Hepatocyte (in vitro differentiated cells): ENCODE results near the gene NXPH4. TPM values are rescaled to one million over a fixed set of nuclear protein-coding genes. Genes with fewer than 3 reads are reported as not detected.

ENCODE experiments used
- DNase-seq: peaks from one replicate; pipeline ENCODE4 v3.0.0-alpha.2; 2016; ENCODE audit warnings: low spot score
- H2AFZ ChIP-seq: fragments of 200-600 bp; sonication (generic); 2 replicates; pipeline ENCODE4 v1.6.0; 2016; ENCODE audit warnings: antibody characterized with exemption, mild to moderate bottlenecking
- H3K27ac ChIP-seq: fragments of 200-600 bp; sonication (generic); 2 replicates; pipeline ENCODE4 v1.5.1; 2016; ENCODE audit warnings: mild to moderate bottlenecking
- H3K27me3 ChIP-seq: fragments of 200-600 bp; sonication (generic); 2 replicates; pipeline ENCODE4 v1.6.1; 2016
- H3K36me3 ChIP-seq: fragments of 200-600 bp; sonication (generic); replicated peaks from 2 replicates; pipeline ENCODE4 v1.5.1; 2016; ENCODE audit warnings: low read depth; ENCODE audit not compliant: insufficient read depth
- H3K4me1 ChIP-seq: fragments of 200-600 bp; sonication (generic); 2 replicates; pipeline ENCODE4 v1.5.1; 2016; ENCODE audit warnings: mild to moderate bottlenecking, moderate library complexity; ENCODE audit not compliant: insufficient read depth
- H3K4me2 ChIP-seq: fragments of 200-600 bp; sonication (generic); 2 replicates; pipeline ENCODE4 v1.6.0; 2016
- H3K4me3 ChIP-seq: fragments of 200-600 bp; sonication (generic); 2 replicates; pipeline ENCODE4 v1.5.1; 2016; ENCODE audit warnings: mild to moderate bottlenecking
- H3K79me2 ChIP-seq: fragments of 200-600 bp; sonication (generic); 2 replicates; pipeline ENCODE4 v1.6.0; 2017; ENCODE audit warnings: mild to moderate bottlenecking
- H3K9me2 ChIP-seq: fragments of 200-600 bp; sonication (generic); replicated peaks from 2 replicates; pipeline ENCODE4 v1.6.0; 2017; ENCODE audit warnings: mild to moderate bottlenecking; ENCODE audit not compliant: insufficient read depth
- H3K9me3 ChIP-seq: fragments of 200-600 bp; sonication (generic); 2 replicates; pipeline ENCODE4 v1.5.1; 2016; ENCODE audit warnings: low read depth, mild to moderate bottlenecking
- H4K20me1 ChIP-seq: fragments of 200-600 bp; sonication (generic); 2 replicates; pipeline ENCODE4 v1.6.0; 2016; ENCODE audit warnings: mild to moderate bottlenecking; ENCODE audit not compliant: insufficient read depth, poor library complexity, severe bottlenecking
- CTCF ChIP-seq: fragments of 200-600 bp; sonication (generic); IDR thresholded peaks from 2 replicates; pipeline ENCODE4 v1.5.1; 2016; ENCODE audit warnings: antibody characterized with exemption, mild to moderate bottlenecking; ENCODE audit not compliant: poor library complexity
- EZH2 ChIP-seq: fragments of 200-600 bp; sonication (generic); IDR thresholded peaks from 2 replicates; pipeline ENCODE4 v1.6.1; 2016; ENCODE audit warnings: antibody characterized with exemption, mild to moderate bottlenecking, borderline replicate concordance
- EZH2phosphoT487 ChIP-seq: fragments of 200-600 bp; sonication (generic); IDR thresholded peaks from one replicate; pipeline ENCODE4 v1.6.1; 2018; ENCODE audit warnings: antibody characterized with exemption, mild to moderate bottlenecking, low read depth, moderate library complexity; ENCODE audit not compliant: unreplicated experiment, severe bottlenecking
- WGBS: methylation state at CpG from one replicate; pipeline ENCODE4 v1.1.6; 2016; ENCODE audit warnings: low lambda C conversion rate; ENCODE audit errors: missing lambda C conversion rate; 5-methylcytosine and 5-hydroxymethylcytosine counted together
- polyA plus RNA-seq: library from polyadenylated mRNA; unstranded; fragments of >200 nt; fragmentation: Nextera tagmentation; extraction: Ambion mirVana; gene quantifications from 2 replicates; pipeline ENCODE4 v1.2.1, GENCODE V29; 2016
- total RNA-seq: library from RNA; depleted of rRNA; stranded (reverse); fragments of >200 nt; gene quantifications from 2 replicates; pipeline ENCODE4 v1.2.3, GENCODE V29; 2014

NXPH4 gene
- total and polyA plus RNA-seq, 2 experiments from 2014 or later = 1.1 to 3.3 TPM

- no peaks in the 10 kb centered on the region for H3K4me1 ChIP-seq
- H3K36me3 ChIP-seq = no peaks in the 10 kb centered on the region
- H3K27me3 ChIP-seq = no peaks in the 10 kb centered on the region
- H2AFZ ChIP-seq = no peak overlapping the region
- no peaks in the 10 kb centered on the region for H3K79me2 ChIP-seq
- H3K27ac ChIP-seq = peak overlapping the region; percentile 28
- no peak overlapping the region for H3K4me3 ChIP-seq
- no peak for TF ChIP-seq EZH2
- TF ChIP-seq CTCF = peak; percentile 91
- DNase-seq = peak; percentile 88
- no peaks in the 10 kb centered on the region for H3K9me3 ChIP-seq
- no peak overlapping the region for H3K4me2 ChIP-seq
- no peaks in the 10 kb centered on the region for H3K9me2 ChIP-seq
- 72% methylated on average over 13 of the region's 13 CpGs for WGBS
- no peaks in the 10 kb centered on the region for H4K20me1 ChIP-seq
These were observed 33.5 kb upstream of the NXPH4 start for GRCh38 chr12:57182918-57183575.

GRCh38 chr12:57183939-57184725 lies 32.5 kb upstream of the NXPH4 start:
- DNase-seq = no peak
- Histone ChIP-seq H3K9me2 (no peaks in the 10 kb centered on the region), H3K79me2 (no peaks in the 10 kb centered on the region), H3K4me3 (no peak overlapping the region), H2AFZ (no peak overlapping the region), H3K4me2 (no peak overlapping the region), H3K4me1 (no peaks in the 10 kb centered on the region), H3K36me3 (no peaks in the 10 kb centered on the region), H4K20me1 (no peaks in the 10 kb centered on the region), H3K9me3 (no peaks in the 10 kb centered on the region), H3K27ac (no peak overlapping the region), H3K27me3 (no peaks in the 10 kb centered on the region)
- 97% methylated on average over 21 of the region's 22 CpGs for WGBS
- TF ChIP-seq EZH2 = no peak
- no peak for TF ChIP-seq EZH2phosphoT487
- no peak for TF ChIP-seq CTCF

- Histone ChIP-seq H3K4me1 (no peaks in the 10 kb centered on the region), H2AFZ (no peak overlapping the region), H3K9me3 (no peaks in the 10 kb centered on the region), H3K27me3 (no peaks in the 10 kb centered on the region), H4K20me1 (no peaks in the 10 kb centered on the region), H3K4me2 (no peak overlapping the region), H3K4me3 (no peak overlapping the region), H3K79me2 (no peaks in the 10 kb centered on the region), H3K36me3 (no peaks in the 10 kb centered on the region), H3K27ac (no peak overlapping the region), H3K9me2 (no peaks in the 10 kb centered on the region)
- no peak for DNase-seq
- WGBS = 95% methylated on average over 24 of the region's 25 CpGs
- no peak for TF ChIP-seq CTCF
- TF ChIP-seq EZH2phosphoT487 = no peak
- no peak for TF ChIP-seq EZH2
These were observed 31.2 kb upstream of the NXPH4 start for GRCh38 chr12:57185403-57185802.
